MCF 10A (cell line): ENCODE results near the gene VMP1. TPM values are rescaled to one million over a fixed set of nuclear protein-coding genes. Genes with fewer than 3 reads are reported as not detected.

Experiments
- BruUV-seq: library from RNA; stranded (reverse); fragments of 400-500 nt; replicated peaks from 2 replicates; lab custom pipeline; 2021; lab: Mats Ljungman, UMichigan
- CTCF ChIA-PET: fragments of 300-600 bp; sonication (Branson Sonifier 250); formaldehyde crosslinking; extraction: SDS; loops from one replicate; lab custom pipeline; 2021; ENCODE audit warnings: antibody characterized with exemption, inconsistent platforms; lab: Yijun Ruan, JAX
- POLR2A ChIA-PET: fragments of 300-600, 350-650 bp; sonication (Branson Sonifier 250); formaldehyde crosslinking; extraction: SDS; loops from one replicate; lab custom pipeline; 2020; ENCODE audit warnings: antibody characterized with exemption, inconsistent platforms; lab: Yijun Ruan, JAX
- DNase-seq: peaks from one replicate; pipeline ENCODE4 v3.0.0-alpha.2; 2018; ENCODE audit not compliant: unreplicated experiment
- H3K27ac Mint-ChIP-seq: one replicate; pipeline ENCODE4 v1.8.0; 2022; ENCODE audit warnings: mild to moderate bottlenecking, low read depth, mixed read lengths; ENCODE audit not compliant: unreplicated experiment
- H3K27me3 Mint-ChIP-seq: one replicate; pipeline ENCODE4 v1.8.0; 2022; ENCODE audit warnings: mixed read lengths; ENCODE audit not compliant: insufficient read depth, unreplicated experiment
- H3K36me3 Mint-ChIP-seq: one replicate; pipeline ENCODE4 v1.8.0; 2022; ENCODE audit warnings: mild to moderate bottlenecking, moderate library complexity, mixed read lengths; ENCODE audit not compliant: insufficient read depth, unreplicated experiment
- H3K4me1 Mint-ChIP-seq: one replicate; pipeline ENCODE4 v1.8.0; 2022; ENCODE audit warnings: mixed read lengths; ENCODE audit not compliant: insufficient read depth, unreplicated experiment
- H3K4me3 Mint-ChIP-seq: one replicate; pipeline ENCODE4 v1.8.0; 2022; ENCODE audit warnings: mild to moderate bottlenecking, moderate library complexity, mixed read lengths; ENCODE audit not compliant: unreplicated experiment
- H3K9me3 Mint-ChIP-seq: one replicate; pipeline ENCODE4 v1.8.0; 2022; ENCODE audit warnings: mixed read lengths; ENCODE audit not compliant: unreplicated experiment
- CTCF ChIP-seq: fragments of 200-600 bp; IDR thresholded peaks from one replicate; pipeline ENCODE4 v1.8.0; 2022; ENCODE audit warnings: antibody characterized with exemption, mild to moderate bottlenecking; ENCODE audit not compliant: unreplicated experiment
- intact Hi-C: fragments of 100-400 bp; cut with micrococcal nuclease; formaldehyde crosslinking; loops from 2 replicates; pipeline ENCODE4 v1.14.1; 2022
- total RNA-seq: library from RNA; stranded (reverse); gene quantifications from 2 replicates; pipeline ENCODE4 v1.2.3, GENCODE V29; 2022

VMP1 gene
- total RNA-seq, 1 experiment from 2014 or later = 228 TPM

- no peaks in the 10 kb centered on the region for H3K4me1 Mint-ChIP-seq
- BruUV-seq = no TSS peak
- intact Hi-C loops = no loop called here
- ChIA-PET POLR2A (interaction anchor here (1.2 to 1.6 kb wide), 3 partner anchors 12 to 82 kb away, joined by 3 to 6 read pairs (median 3); no protein-coding TSS in a partner anchor), CTCF (interaction anchor here (1.2 to 2.0 kb wide), 2 partner anchors 22 to 63 kb away, joined by 4 to 7 read pairs; no protein-coding TSS in a partner anchor)
- no peaks in the 10 kb centered on the region for H3K27me3 Mint-ChIP-seq
- H3K36me3 Mint-ChIP-seq = peaks cover 47% of the 10 kb centered on the region
- TF ChIP-seq CTCF = no peak
- no peak overlapping the region for H3K4me3 Mint-ChIP-seq
- peaks cover 6% of the 10 kb centered on the region for H3K9me3 Mint-ChIP-seq
- no peak for DNase-seq
- H3K27ac Mint-ChIP-seq = no peak overlapping the region
Observed at GRCh38 chr17:59775786-59776350, 68.4 kb downstream of the VMP1 start.

- no peaks in the 10 kb centered on the region for H3K4me1 Mint-ChIP-seq
- BruUV-seq = no TSS peak
- H3K27ac Mint-ChIP-seq = peak overlapping the region; percentile 23
- DNase-seq = no peak
- ChIA-PET CTCF (no interaction called here), POLR2A (interaction anchor here (0.7 to 1.6 kb wide), 5 partner anchors 16 to 83 kb away, joined by 3 to 5 read pairs (median 3); no protein-coding TSS in a partner anchor)
- peaks cover 47% of the 10 kb centered on the region for H3K36me3 Mint-ChIP-seq
- intact Hi-C loops = no loop called here
- no peaks in the 10 kb centered on the region for H3K27me3 Mint-ChIP-seq
- no peak overlapping the region for H3K4me3 Mint-ChIP-seq
- TF ChIP-seq CTCF = no peak
- H3K9me3 Mint-ChIP-seq = peaks cover 6% of the 10 kb centered on the region
Observed at GRCh38 chr17:59776577-59776976, 69.1 kb downstream of the VMP1 start.

GRCh38 chr17:59777033-59777432 lies 69.6 kb downstream of the VMP1 start:
- no peak for DNase-seq
- POLR2A ChIA-PET = interaction anchor here (0.7 to 1.6 kb wide), 6 partner anchors 17 to 82 kb away, joined by 3 to 5 read pairs (median 3); no protein-coding TSS in a partner anchor
- BruUV-seq = no TSS peak
- Mint-ChIP-seq H3K4me1 (no peaks in the 10 kb centered on the region), H3K27me3 (no peaks in the 10 kb centered on the region), H3K36me3 (peaks cover 47% of the 10 kb centered on the region), H3K27ac (peak overlapping the region; percentile 23), H3K4me3 (no peak overlapping the region), H3K9me3 (peaks cover 6% of the 10 kb centered on the region)
- intact Hi-C loops = no loop called here
- CTCF ChIA-PET = interaction anchor here (0.6 kb wide), 1 partner anchor 32 kb away, joined by 3 read pairs; no protein-coding TSS in a partner anchor
- no peak for TF ChIP-seq CTCF

GRCh38 chr17:59778996-59779395 lies 71.5 kb downstream of the VMP1 start:
- peaks cover 11% of the 10 kb centered on the region for H3K4me1 Mint-ChIP-seq
- no peak for DNase-seq
- intact Hi-C loops = no loop called here
- CTCF ChIA-PET = interaction anchor here (0.7 to 1.4 kb wide), 2 partner anchors 10 to 25 kb away, joined by 4 to 5 read pairs; no protein-coding TSS in a partner anchor
- H3K9me3 Mint-ChIP-seq = peaks cover 6% of the 10 kb centered on the region
- no peak for TF ChIP-seq CTCF
- POLR2A ChIA-PET = interaction anchor here (11.0 kb wide), 1 partner anchor 63 kb away, joined by 720 read pairs; no protein-coding TSS in a partner anchor
- peak overlapping the region; percentile 59 for H3K27ac Mint-ChIP-seq
- peaks cover 41% of the 10 kb centered on the region for H3K36me3 Mint-ChIP-seq
- BruUV-seq = no TSS peak
- H3K27me3 Mint-ChIP-seq = no peaks in the 10 kb centered on the region
- H3K4me3 Mint-ChIP-seq = no peak overlapping the region
